ENCODE data around the gene MRPL50.

MRPL50 gene

GRCh38 chr9:101419863-101420262 is 21.4 kb upstream of the MRPL50 start:
- Histone ChIP-seq H3K9me3 (ENCODE audit: control insufficient read depth in 1 of 2, low read length in 2 of 2) (peaks cover 0 to 4% of the 10 kb centered on the region in 2 donors), H3K4me1 (ENCODE audit: control insufficient read depth in 1 of 2, insufficient read depth in 2 of 2, low read length in 2 of 2) (no peaks in the 10 kb centered on the region), H3K27ac (ENCODE audit: low read depth, low read length) (no peak overlapping the region), H3K36me3 (ENCODE audit: control insufficient read depth in 1 of 2, insufficient read depth in 2 of 2, low read length in 2 of 2) (peaks cover 14 to 34% of the 10 kb centered on the region in 2 donors), H3K4me3 (ENCODE audit: low read depth in 1 of 2, low read length in 2 of 2) (no peak overlapping the region), H3K27me3 (ENCODE audit: control insufficient read depth in 1 of 2, insufficient read depth in 2 of 2, low read length in 2 of 2) (no peaks in the 10 kb centered on the region), H3K9ac (ENCODE audit: low read depth in 1 of 2, low read length in 2 of 2) (no peak overlapping the region)

- Histone ChIP-seq H3K9me3 (ENCODE audit: control insufficient read depth in 1 of 2, low read length in 2 of 2) (peaks cover 2 to 5% of the 10 kb centered on the region in 2 donors), H3K27ac (ENCODE audit: low read depth, low read length) (no peak overlapping the region), H3K9ac (ENCODE audit: low read depth in 1 of 2, low read length in 2 of 2) (no peak overlapping the region)
Observed at GRCh38 chr9:101418518-101419430, 20.4 kb upstream of the MRPL50 start.

GRCh38 chr9:101417977-101418376 is 19.6 kb upstream of the MRPL50 start:
- H3K9ac ChIP-seq (ENCODE audit: low read depth in 1 of 2, low read length in 2 of 2) = no peak overlapping the region
- H3K9me3 ChIP-seq (ENCODE audit: control insufficient read depth in 1 of 2, low read length in 2 of 2) = peaks cover 8 to 10% of the 10 kb centered on the region in 2 donors
- peaks cover 6 to 21% of the 10 kb centered on the region in 2 donors for H3K36me3 ChIP-seq (ENCODE audit: control insufficient read depth in 1 of 2, insufficient read depth in 2 of 2, low read length in 2 of 2)
- H3K27me3 ChIP-seq (ENCODE audit: control insufficient read depth in 1 of 2, insufficient read depth in 2 of 2, low read length in 2 of 2) = no peaks in the 10 kb centered on the region
- no peak overlapping the region for H3K27ac ChIP-seq (ENCODE audit: low read depth, low read length)
- no peaks in the 10 kb centered on the region for H3K4me1 ChIP-seq (ENCODE audit: control insufficient read depth in 1 of 2, insufficient read depth in 2 of 2, low read length in 2 of 2)
- H3K4me3 ChIP-seq (ENCODE audit: low read depth in 1 of 2, low read length in 2 of 2) = no peak overlapping the region

More at GRCh38 chr9:101418518-101419430, 20.4 kb upstream of the MRPL50 start:
- no peak overlapping the region for H3K4me3 ChIP-seq (ENCODE audit: low read depth in 1 of 2, low read length in 2 of 2)
- H3K4me1 ChIP-seq (ENCODE audit: control insufficient read depth in 1 of 2, insufficient read depth in 2 of 2, low read length in 2 of 2) = no peaks in the 10 kb centered on the region
- no peaks in the 10 kb centered on the region for H3K27me3 ChIP-seq (ENCODE audit: control insufficient read depth in 1 of 2, insufficient read depth in 2 of 2, low read length in 2 of 2)
- H3K36me3 ChIP-seq (ENCODE audit: control insufficient read depth in 1 of 2, insufficient read depth in 2 of 2, low read length in 2 of 2) = peaks cover 13 to 28% of the 10 kb centered on the region in 2 donors

GRCh38 chr9:101417389-101417788 is 19.0 kb upstream of the MRPL50 start:
- Histone ChIP-seq H3K27ac (ENCODE audit: low read depth, low read length) (no peak overlapping the region), H3K4me1 (ENCODE audit: control insufficient read depth in 1 of 2, insufficient read depth in 2 of 2, low read length in 2 of 2) (no peaks in the 10 kb centered on the region), H3K27me3 (ENCODE audit: control insufficient read depth in 1 of 2, insufficient read depth in 2 of 2, low read length in 2 of 2) (no peaks in the 10 kb centered on the region), H3K9ac (ENCODE audit: low read depth in 1 of 2, low read length in 2 of 2) (no peak overlapping the region), H3K4me3 (ENCODE audit: low read depth in 1 of 2, low read length in 2 of 2) (no peak overlapping the region), H3K9me3 (ENCODE audit: control insufficient read depth in 1 of 2, low read length in 2 of 2) (peaks cover 12 to 14% of the 10 kb centered on the region in 2 donors), H3K36me3 (ENCODE audit: control insufficient read depth in 1 of 2, insufficient read depth in 2 of 2, low read length in 2 of 2) (peaks cover 6 to 17% of the 10 kb centered on the region in 2 donors)

- Histone ChIP-seq H3K9me3 (ENCODE audit: control insufficient read depth in 1 of 2, low read length in 2 of 2) (peaks cover 19 to 21% of the 10 kb centered on the region in 2 donors), H3K9ac (ENCODE audit: low read depth in 1 of 2, low read length in 2 of 2) (no peak overlapping the region)
Observed at GRCh38 chr9:101415578-101415977, 17.2 kb upstream of the MRPL50 start.

GRCh38 chr9:101414839-101415238 is 16.4 kb upstream of the MRPL50 start:
- H3K9me3 ChIP-seq (ENCODE audit: control insufficient read depth in 1 of 2, low read length in 2 of 2) = peaks cover 26 to 29% of the 10 kb centered on the region in 2 donors
- no peaks in the 10 kb centered on the region for H3K27me3 ChIP-seq (ENCODE audit: control insufficient read depth in 1 of 2, insufficient read depth in 2 of 2, low read length in 2 of 2)
- H3K36me3 ChIP-seq (ENCODE audit: control insufficient read depth in 1 of 2, insufficient read depth in 2 of 2, low read length in 2 of 2) = peaks cover 4 to 5% of the 10 kb centered on the region in 2 donors
- H3K9ac ChIP-seq (ENCODE audit: low read depth in 1 of 2, low read length in 2 of 2) = no peak overlapping the region
- H3K4me1 ChIP-seq (ENCODE audit: control insufficient read depth in 1 of 2, insufficient read depth in 2 of 2, low read length in 2 of 2) = no peaks in the 10 kb centered on the region
- no peak overlapping the region for H3K27ac ChIP-seq (ENCODE audit: low read depth, low read length)
- H3K4me3 ChIP-seq (ENCODE audit: low read depth in 1 of 2, low read length in 2 of 2) = no peak overlapping the region

More at GRCh38 chr9:101415578-101415977, 17.2 kb upstream of the MRPL50 start:
- Histone ChIP-seq H3K27ac (ENCODE audit: low read depth, low read length) (no peak overlapping the region), H3K4me3 (ENCODE audit: low read depth in 1 of 2, low read length in 2 of 2) (no peak overlapping the region), H3K4me1 (ENCODE audit: control insufficient read depth in 1 of 2, insufficient read depth in 2 of 2, low read length in 2 of 2) (no peaks in the 10 kb centered on the region), H3K27me3 (ENCODE audit: control insufficient read depth in 1 of 2, insufficient read depth in 2 of 2, low read length in 2 of 2) (no peaks in the 10 kb centered on the region), H3K36me3 (ENCODE audit: control insufficient read depth in 1 of 2, insufficient read depth in 2 of 2, low read length in 2 of 2) (peaks cover 5 to 6% of the 10 kb centered on the region in 2 donors)

- no peak overlapping the region for H3K27ac ChIP-seq (ENCODE audit: low read depth, low read length)
- no peak overlapping the region for H3K9ac ChIP-seq (ENCODE audit: low read depth in 1 of 2, low read length in 2 of 2)
- peaks cover 56 to 81% of the 10 kb centered on the region in 2 donors for H3K9me3 ChIP-seq (ENCODE audit: control insufficient read depth in 1 of 2, low read length in 2 of 2)
- H3K36me3 ChIP-seq (ENCODE audit: control insufficient read depth in 1 of 2, insufficient read depth in 2 of 2, low read length in 2 of 2) = peaks cover 53 to 54% of the 10 kb centered on the region in 2 donors
- peak overlapping the region; percentile 30 to 48 for H3K4me3 ChIP-seq (ENCODE audit: low read depth in 1 of 2, low read length in 2 of 2)
- no peaks in the 10 kb centered on the region for H3K4me1 ChIP-seq (ENCODE audit: control insufficient read depth in 1 of 2, insufficient read depth in 2 of 2, low read length in 2 of 2)
- no peaks in the 10 kb centered on the region for H3K27me3 ChIP-seq (ENCODE audit: control insufficient read depth in 1 of 2, insufficient read depth in 2 of 2, low read length in 2 of 2)
Observed at GRCh38 chr9:101409079-101409477, 10.7 kb upstream of the MRPL50 start.

- Histone ChIP-seq H3K9me3 (ENCODE audit: control insufficient read depth in 1 of 2, low read length in 2 of 2) (peaks cover 53 to 83% of the 10 kb centered on the region in 2 donors), H3K9ac (ENCODE audit: low read depth in 1 of 2, low read length in 2 of 2) (no peak overlapping the region), H3K27me3 (ENCODE audit: control insufficient read depth in 1 of 2, insufficient read depth in 2 of 2, low read length in 2 of 2) (no peaks in the 10 kb centered on the region), H3K27ac (ENCODE audit: low read depth, low read length) (no peak overlapping the region), H3K4me3 (ENCODE audit: low read depth in 1 of 2, low read length in 2 of 2) (peak overlapping the region; percentile 30 to 48), H3K36me3 (ENCODE audit: control insufficient read depth in 1 of 2, insufficient read depth in 2 of 2, low read length in 2 of 2) (peaks cover 58 to 60% of the 10 kb centered on the region in 2 donors), H3K4me1 (ENCODE audit: control insufficient read depth in 1 of 2, insufficient read depth in 2 of 2, low read length in 2 of 2) (no peaks in the 10 kb centered on the region)
Observed at GRCh38 chr9:101408374-101409078, 10.1 kb upstream of the MRPL50 start.

GRCh38 chr9:101403516-101404285 is 5.3 kb upstream of the MRPL50 start:
- H3K36me3 ChIP-seq (ENCODE audit: control insufficient read depth in 1 of 2, insufficient read depth in 2 of 2, low read length in 2 of 2) = peaks cover 72 to 86% of the 10 kb centered on the region in 2 donors
- peaks cover 23 to 56% of the 10 kb centered on the region in 2 donors for H3K9me3 ChIP-seq (ENCODE audit: control insufficient read depth in 1 of 2, low read length in 2 of 2)

More at GRCh38 chr9:101403516-101404285, 5.3 kb upstream of the MRPL50 start:
- Histone ChIP-seq H3K27me3 (ENCODE audit: control insufficient read depth in 1 of 2, insufficient read depth in 2 of 2, low read length in 2 of 2) (no peaks in the 10 kb centered on the region), H3K4me1 (ENCODE audit: control insufficient read depth in 1 of 2, insufficient read depth in 2 of 2, low read length in 2 of 2) (peaks cover 17 to 18% of the 10 kb centered on the region in 2 donors), H3K9ac (ENCODE audit: low read depth in 1 of 2, low read length in 2 of 2) (no peak overlapping the region), H3K4me3 (ENCODE audit: low read depth in 1 of 2, low read length in 2 of 2) (no peak overlapping the region), H3K27ac (ENCODE audit: low read depth, low read length) (no peak overlapping the region)
